ENCODE results near the gene SLAMF8. TPM values are rescaled to one million over a fixed set of nuclear protein-coding genes. Genes with fewer than 3 reads are reported as not detected.
A peak's percentile ranks its signal among the peaks of the same experiment; 100 is the strongest.

SLAMF8 gene
- total and polyA plus RNA-seq, 12 donors, result 0.30 to 24.4 (median 0.99) TPM

DNA sequence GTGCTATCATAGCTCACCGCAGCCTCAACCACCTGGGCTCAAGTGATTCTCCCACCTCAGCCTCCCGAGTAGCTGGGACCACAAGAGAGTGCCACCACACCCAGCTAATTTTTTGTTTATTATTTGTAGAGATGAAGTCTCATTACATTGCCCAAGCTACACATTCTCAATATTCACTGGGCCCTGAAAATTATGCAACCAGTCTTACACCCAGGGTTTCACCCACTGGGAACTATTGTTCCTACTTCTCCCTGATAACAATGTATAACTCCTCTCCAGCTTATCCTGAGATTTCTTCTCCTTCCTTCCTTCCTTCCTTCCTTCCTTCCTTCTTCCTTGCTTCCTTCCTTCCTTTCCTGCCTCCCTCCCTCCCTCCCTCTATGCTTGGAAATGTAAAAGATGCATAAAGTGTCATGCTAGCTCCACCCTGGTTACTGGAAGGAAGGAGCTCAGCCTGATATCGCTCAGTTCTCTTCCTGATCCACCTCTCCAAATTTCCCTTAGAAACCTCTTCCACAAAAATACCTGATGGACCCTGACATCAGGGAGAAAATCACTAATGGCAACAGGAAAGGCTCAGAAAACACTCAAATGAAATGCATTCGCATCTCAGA lies 47.0 kb downstream of the SLAMF8 start:
- WGBS, 2 donors, result 87 to 91% methylated on average over 4 of the region's 4 CpGs
- intact Hi-C loops (cut with DNase I), result loop anchor here in 1 of 10 donors (5.0 kb wide), 1 partner anchor 51 kb away; no protein-coding TSS in a partner anchor
- no peaks in the 10 kb centered on the region for H3K36me3 ChIP-seq
- ATAC-seq, result no peak
- DNase-seq, result no peak
- peaks cover 0 to 23% (median 5%) of the 10 kb centered on the region in 7 donors for H3K27me3 ChIP-seq
- no peak overlapping the region for H3K4me3 ChIP-seq
- H3K27ac ChIP-seq, result no peak overlapping the region
- H3K9me3 ChIP-seq, result no peaks in the 10 kb centered on the region
- TF ChIP-seq, protein P1, sequence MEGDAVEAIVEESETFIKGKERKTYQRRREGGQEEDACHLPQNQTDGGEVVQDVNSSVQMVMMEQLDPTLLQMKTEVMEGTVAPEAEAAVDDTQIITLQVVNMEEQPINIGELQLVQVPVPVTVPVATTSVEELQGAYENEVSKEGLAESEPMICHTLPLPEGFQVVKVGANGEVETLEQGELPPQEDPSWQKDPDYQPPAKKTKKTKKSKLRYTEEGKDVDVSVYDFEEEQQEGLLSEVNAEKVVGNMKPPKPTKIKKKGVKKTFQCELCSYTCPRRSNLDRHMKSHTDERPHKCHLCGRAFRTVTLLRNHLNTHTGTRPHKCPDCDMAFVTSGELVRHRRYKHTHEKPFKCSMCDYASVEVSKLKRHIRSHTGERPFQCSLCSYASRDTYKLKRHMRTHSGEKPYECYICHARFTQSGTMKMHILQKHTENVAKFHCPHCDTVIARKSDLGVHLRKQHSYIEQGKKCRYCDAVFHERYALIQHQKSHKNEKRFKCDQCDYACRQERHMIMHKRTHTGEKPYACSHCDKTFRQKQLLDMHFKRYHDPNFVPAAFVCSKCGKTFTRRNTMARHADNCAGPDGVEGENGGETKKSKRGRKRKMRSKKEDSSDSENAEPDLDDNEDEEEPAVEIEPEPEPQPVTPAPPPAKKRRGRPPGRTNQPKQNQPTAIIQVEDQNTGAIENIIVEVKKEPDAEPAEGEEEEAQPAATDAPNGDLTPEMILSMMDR (IDR thresholded peaks at IDR 0.05), result no peak
- H3K4me1 ChIP-seq, result peaks cover 0 to 11% (median under 1%) of the 10 kb centered on the region in 9 donors

GRCh38 chr1:159877695-159878444 lies 51.2 kb downstream of the SLAMF8 start:
- Histone ChIP-seq H3K27me3 (peaks cover 0 to 6% (median 0%) of the 10 kb centered on the region in 7 donors), H3K9me3 (no peaks in the 10 kb centered on the region), H3K4me3 (no peak overlapping the region), H3K36me3 (no peaks in the 10 kb centered on the region), H3K4me1 (peaks cover 0 to 33% (median 0%) of the 10 kb centered on the region in 9 donors), H3K27ac (no peak overlapping the region)
- no peak for ATAC-seq
- intact Hi-C loops (cut with DNase I), result no loop called here
- no peak for DNase-seq
- TF ChIP-seq, protein P1 (IDR thresholded peaks at IDR 0.05), result no peak
- WGBS, 2 donors, result 95 to 96% methylated on average over 6 of the region's 6 CpGs

- WGBS, 2 donors, result 77 to 83% methylated on average over 3 of the region's 3 CpGs
These were observed 52.5 kb downstream of the SLAMF8 start for GRCh38 chr1:159879136-159879535.

DNA sequence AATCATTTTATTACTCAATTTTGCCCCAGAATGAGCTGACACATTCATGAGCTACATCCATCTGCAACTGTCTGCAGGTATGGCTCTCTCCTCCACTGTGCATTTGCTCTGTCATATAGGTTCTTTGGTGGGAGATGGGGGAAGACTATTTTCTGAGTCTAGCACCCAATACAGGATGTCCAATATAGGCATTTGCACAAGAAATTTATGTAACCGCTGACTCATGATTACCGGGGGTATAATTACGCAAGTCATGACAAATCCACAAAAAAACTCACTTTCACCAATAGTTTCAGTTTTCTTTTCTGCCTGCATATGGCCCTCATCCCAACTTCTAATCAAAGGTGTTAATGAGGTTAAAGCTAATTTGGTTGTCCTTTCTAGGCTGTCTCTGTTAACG lies 53.3 kb downstream of the SLAMF8 start:
- ATAC-seq, result peak in 1 of 8 donors; percentile 35
- 86 to 91% methylated on average over 4 of the region's 4 CpGs for WGBS, 2 donors

More at GRCh38 chr1:159879136-159879535, 52.5 kb downstream of the SLAMF8 start:
- ATAC-seq, result no peak
- Histone ChIP-seq H3K4me1 (peaks cover 0 to 33% (median 0%) of the 10 kb centered on the region in 9 donors), H3K9me3 (no peaks in the 10 kb centered on the region), H3K4me3 (no peak overlapping the region), H3K36me3 (no peaks in the 10 kb centered on the region), H3K27me3 (peaks cover 0 to 2% (median 0%) of the 10 kb centered on the region in 7 donors), H3K27ac (no peak overlapping the region)
- no peak for DNase-seq
- intact Hi-C loops (cut with DNase I), result no loop called here
- TF ChIP-seq, protein P1 (IDR thresholded peaks at IDR 0.05), result no peak

More for the DNA sequence above, 53.3 kb downstream of the SLAMF8 start:
- TF ChIP-seq, protein P1 (IDR thresholded peaks at IDR 0.05), result no peak
- Histone ChIP-seq H3K36me3 (no peaks in the 10 kb centered on the region), H3K27ac (peak overlapping the region in 1 of 10 donors; percentile 58), H3K4me3 (no peak overlapping the region), H3K4me1 (peaks cover 0 to 33% (median 0%) of the 10 kb centered on the region in 9 donors), H3K27me3 (peaks cover 0 to 2% (median 0%) of the 10 kb centered on the region in 7 donors), H3K9me3 (no peaks in the 10 kb centered on the region)
- intact Hi-C loops (cut with DNase I), result loop anchor here in 1 of 10 donors (10.0 kb wide), 1 partner anchor 665 kb away; no protein-coding TSS in a partner anchor
- no peak for DNase-seq
